SW480 (cell line): ENCODE measurements around the gene SP4.

Experiments
- DNase-seq: peaks from one replicate; pipeline ENCODE4 v3.0.0-alpha.2; 2016; ENCODE audit warnings: low spot score

Gene SP4

GRCh38 chr7:21443149-21443841 is 15.4 kb downstream of the SP4 start:
- DNase-seq = no peak

DNA sequence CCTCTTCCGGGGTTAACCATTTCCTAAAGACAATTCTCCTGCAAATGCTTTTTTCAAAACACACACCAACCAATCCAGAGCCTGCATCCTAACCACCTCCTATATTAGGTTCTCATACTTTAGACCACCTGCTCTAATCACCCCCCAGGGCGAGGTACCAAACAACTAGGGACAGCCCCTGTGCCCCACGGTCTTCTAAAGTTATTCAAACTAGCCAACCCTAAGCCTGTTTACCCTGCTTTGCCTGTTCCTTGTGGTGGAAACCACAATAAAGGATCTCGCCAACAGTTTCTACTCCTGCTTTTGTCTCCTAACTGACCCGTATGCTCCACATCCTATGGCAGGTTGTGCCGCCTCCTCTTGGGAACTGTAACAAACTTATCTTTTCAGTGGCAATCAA is 21.1 kb downstream of the SP4 start:
- peak; percentile 27 for DNase-seq

DNA sequence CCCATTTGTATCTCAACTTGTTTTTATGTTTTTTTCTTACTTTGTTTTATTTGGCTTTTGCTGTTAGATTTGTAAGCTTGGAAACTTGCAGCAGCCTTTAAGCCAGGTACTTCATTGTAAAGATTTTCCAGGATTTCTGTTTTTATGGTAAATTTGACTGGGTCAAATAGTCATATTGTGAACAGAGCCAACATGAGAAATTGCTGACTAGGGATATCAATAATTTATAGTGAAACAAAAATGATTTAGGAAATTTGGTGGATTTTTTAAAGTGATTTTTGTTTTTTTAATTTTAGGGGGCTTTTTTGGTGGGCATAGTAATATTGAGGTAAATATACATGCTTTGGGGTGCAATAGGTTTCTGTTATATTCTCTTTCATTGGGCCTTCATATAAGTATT is 22.2 kb downstream of the SP4 start:
- no peak for DNase-seq

GRCh38 chr7:21450941-21451340 is 23.1 kb downstream of the SP4 start:
- DNase-seq = no peak

DNA sequence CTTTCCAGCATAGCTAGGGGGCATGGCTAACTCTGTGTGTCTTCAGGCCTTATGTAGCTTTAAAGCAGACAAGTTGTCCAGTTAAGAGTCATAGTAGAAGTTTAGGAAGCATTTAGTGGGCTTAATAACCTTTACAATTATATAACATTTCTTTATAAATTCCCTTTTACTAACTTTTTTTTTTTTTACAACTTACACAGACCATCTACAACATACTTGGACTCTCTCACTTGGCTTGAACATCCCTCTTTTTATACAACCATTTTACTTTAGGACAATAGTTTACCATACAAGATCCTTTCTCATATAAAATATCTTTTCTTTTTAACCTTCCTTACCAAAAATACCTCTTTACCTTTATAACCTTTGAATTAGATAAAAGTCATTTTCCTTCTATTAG is 26.3 kb downstream of the SP4 start:
- no peak for DNase-seq

- no peak for DNase-seq
These were observed 27.0 kb downstream of the SP4 start for GRCh38 chr7:21454906-21455305.

GRCh38 chr7:21461282-21461681 is 33.4 kb downstream of the SP4 start:
- DNase-seq = no peak

DNA sequence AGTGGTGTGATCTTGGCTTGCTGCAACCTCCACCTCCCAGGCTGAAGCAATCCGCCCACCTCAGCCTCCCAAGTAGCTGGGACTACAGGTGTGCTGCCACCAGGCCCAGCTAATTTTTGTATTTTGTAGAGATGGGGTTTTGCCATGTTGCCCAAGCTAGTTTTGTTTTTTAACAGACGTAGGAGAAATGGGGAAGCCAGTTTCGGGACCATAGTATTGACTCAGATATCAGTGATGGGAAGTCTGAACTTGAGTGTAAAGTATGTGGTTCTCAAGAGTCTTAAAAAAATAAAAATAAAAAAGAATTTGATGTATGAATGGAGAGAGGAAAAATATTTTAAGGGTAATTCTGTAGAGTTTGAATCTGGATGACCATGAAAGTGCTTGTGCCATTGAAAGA is 34.2 kb downstream of the SP4 start:
- DNase-seq = no peak

GRCh38 chr7:21463524-21463923 is 35.6 kb downstream of the SP4 start:
- no peak for DNase-seq

- DNase-seq = no peak
These were observed 41.1 kb downstream of the SP4 start for GRCh38 chr7:21468969-21469368.

DNA sequence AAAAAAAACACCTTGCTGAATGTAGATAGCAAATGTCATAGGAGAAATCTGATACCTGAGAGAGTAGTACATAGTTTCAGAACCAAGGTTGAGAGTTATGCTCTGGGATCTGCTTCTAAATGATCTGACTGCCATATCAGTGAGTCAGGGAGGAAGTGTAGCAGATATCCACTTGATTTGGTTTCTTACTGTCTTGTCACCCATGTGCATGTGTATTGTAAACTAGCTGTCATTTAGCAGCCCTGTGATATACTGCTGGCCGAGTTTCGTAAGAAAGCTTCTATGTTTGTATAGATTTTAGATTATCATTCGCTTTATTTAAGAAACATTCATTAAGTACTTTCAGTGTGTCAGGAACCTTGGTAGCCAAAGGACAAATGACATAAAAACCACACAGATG is 42.0 kb downstream of the SP4 start:
- no peak for DNase-seq

GRCh38 chr7:21472029-21472428 is 44.1 kb downstream of the SP4 start:
- DNase-seq = no peak

DNA sequence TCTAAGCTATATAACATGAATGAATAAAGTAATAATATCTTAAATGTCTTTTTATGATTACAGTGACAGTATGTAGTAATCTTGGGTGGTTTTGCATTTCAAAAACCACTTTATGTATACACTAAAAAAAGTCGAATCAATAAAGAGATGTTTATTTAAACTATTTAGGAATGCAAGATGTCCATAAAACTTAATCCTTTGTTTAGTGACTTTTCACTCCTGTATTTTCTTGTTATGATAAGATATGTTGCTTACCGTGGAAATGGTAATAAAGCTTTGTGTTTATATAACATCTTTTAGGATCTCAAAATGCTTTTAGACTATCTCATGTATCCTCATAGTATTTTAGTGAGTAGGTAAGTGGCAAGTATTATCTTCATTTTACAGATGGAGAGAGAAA is 48.5 kb downstream of the SP4 start:
- DNase-seq = no peak

DNA sequence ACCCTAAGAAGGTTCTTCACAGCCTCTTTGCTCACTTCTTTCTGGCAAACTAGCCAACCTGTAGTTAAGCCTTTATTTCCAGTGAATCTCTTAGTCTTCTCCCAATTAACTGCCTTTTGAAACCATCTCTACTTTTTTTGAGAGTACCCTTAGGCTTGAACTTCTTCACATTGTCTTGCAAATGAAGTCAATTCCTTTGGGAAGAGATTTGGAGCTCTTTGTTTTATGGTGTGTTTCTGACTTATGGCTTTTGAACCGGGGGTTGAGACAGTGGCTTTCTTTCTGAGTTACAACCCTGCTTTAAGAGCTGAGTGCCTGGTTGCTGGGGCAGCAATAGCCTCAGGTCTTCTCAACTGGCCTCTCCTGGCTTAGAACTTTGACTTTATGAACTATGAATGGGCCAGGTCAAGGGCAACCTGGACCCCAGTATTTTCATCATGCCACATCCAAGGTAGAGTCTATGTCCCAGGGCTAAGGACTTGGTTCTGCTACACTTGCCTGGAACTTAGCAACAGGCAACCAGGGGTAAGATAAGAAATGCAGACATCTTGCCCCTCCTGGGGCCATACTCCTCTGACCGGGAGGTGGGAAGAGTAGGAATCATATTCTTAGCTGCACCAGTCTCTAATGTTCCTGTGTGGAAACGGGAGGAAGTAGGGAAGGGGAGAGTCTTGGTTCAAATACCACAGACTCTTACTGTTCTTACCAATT is 53.0 kb downstream of the SP4 start:
- no peak for DNase-seq

DNA sequence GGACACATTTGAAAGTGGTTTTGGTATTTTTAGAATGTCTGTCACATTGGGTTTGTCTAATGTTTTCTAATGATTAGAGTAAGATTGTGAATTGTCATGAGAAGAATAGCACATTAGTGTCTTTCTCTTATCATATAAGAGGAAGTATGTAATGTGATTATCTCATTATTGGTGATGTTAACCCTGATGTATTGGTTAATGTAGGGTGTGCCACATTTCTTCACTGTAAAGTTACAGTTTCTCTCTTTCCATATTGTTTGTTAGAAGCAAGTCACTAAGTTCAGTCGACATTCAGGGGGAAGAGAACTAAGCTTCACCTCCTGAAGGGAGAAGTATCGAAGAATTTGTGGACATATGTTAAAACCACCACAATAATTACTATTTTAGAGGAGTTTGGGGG is 58.6 kb downstream of the SP4 start:
- no peak for DNase-seq

GRCh38 chr7:21495731-21496130 is 67.8 kb downstream of the SP4 start:
- no peak for DNase-seq

GRCh38 chr7:21497072-21497471 is 69.2 kb downstream of the SP4 start:
- peak; percentile 9 for DNase-seq

DNA sequence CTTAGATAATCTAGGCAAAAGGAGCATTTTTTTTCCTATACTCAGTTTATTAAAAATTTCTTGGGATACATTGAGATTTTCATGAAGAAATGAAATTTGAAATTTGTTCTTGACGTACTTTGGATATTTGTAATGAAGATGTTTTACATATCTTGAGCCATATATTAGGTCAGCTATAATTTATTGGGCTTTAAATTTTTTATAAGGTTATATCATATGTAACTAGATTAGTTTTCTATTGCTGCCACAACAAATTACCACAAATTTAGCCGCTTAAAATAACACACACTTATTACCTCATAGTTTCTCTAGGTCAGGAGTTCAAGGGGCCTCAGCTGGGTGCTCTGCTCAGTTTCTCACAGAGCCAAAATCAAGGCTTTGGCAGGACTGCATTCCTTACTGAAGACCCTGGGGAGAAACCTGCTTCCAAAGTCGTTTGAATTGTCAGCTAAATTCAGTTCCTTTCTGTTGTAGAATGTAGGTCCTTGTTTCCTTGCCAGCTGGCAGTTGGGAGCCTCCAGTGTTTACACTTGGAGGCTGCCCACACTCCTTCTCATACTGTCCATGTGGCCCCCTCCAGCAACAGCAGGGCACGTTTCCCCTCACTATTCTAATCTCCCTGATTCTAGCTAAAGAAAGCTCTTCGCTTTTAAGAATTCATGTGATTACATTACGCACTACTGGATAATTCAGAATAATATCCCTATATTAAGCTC is 72.4 kb downstream of the SP4 start:
- DNase-seq = no peak

- DNase-seq = no peak
These were observed 76.1 kb downstream of the SP4 start for GRCh38 chr7:21504021-21504420.

DNA sequence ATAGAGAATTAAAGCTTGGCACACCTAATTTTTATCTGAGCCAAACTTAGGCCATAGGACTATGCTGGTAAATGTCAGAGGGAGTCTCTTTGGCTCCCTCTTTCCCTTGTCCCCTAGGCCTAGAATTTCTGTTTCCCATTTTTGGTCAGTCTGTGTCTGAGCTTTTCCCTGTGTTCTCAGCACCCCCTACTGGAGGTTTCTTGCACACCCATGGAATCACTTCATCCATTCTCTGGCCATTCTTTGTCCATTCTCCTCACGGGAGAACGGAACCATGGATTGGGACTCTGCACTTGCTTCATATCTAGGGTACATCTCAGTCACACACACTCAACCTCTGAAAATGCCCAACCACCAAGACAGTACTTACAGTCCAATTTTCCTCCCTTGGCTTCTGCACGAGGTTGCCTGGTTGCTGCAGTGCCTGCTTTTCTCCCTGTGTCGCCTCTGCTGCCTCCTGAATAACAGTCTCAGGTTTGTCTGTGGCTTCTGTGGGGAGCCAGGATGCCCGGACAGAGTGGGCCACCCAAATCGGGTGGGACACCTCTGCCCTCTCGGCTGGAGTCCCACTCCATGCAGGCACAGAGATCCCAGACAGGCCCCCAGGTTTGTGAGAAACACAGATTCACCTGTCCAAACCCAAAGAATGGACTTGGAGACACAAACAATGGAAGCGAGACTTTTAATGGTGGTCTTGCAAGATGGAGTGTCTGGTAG is 79.9 kb downstream of the SP4 start:
- DNase-seq = no peak

- DNase-seq = no peak
These were observed 80.7 kb downstream of the SP4 start for GRCh38 chr7:21508538-21508937.

DNA sequence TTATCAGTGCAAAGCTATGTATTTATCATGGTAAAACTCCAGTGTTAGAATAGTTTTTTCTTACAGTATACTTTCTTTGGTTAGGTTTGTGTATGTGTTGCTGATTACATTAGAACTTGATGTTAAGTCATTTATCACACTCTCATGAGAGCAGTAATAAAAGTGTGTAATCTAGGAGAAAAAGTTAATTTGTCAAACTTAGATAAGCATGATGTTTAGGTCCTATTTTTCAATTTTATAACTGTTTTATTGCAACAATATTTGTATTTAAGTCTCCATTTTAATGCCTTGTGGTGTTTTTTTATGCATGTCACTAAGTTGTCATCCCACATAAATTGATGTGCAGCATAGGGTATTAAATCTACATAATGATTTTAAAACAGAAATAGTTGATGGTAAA is 86.2 kb downstream of the SP4 start:
- DNase-seq = no peak

GRCh38 chr7:21524680-21525079 is 96.8 kb downstream of the SP4 start:
- DNase-seq = no peak
